B cell (primary cell): ENCODE measurements around the gene UNCX. TPM values are rescaled to one million over a fixed set of nuclear protein-coding genes. Genes with fewer than 3 reads are reported as not detected.

Experiments used
- ATAC-seq: fragments of 200-7000 bp; cut with Tn5 transposase; one replicate; pipeline ENCODE4 v1.10.0; 2021; ENCODE audit warnings: low read depth, mild to moderate bottlenecking, moderate number of reproducible peaks, moderate library complexity
- CTCF ChIA-PET: fragments of 350-600 bp; sonication (Branson Sonifier 250); formaldehyde crosslinking; loops from one replicate; lab custom pipeline; 2021; ENCODE audit warnings: antibody characterized with exemption, inconsistent platforms; lab: Charles Lee
- POLR2A ChIA-PET: fragments of 350-600 bp; sonication (Branson Sonifier 250); formaldehyde crosslinking; loops from one replicate; lab custom pipeline; 2021; ENCODE audit warnings: antibody characterized with exemption; lab: Charles Lee
- DNase-seq: peaks from one replicate; pipeline ENCODE4 v3.0.0; 2013
- H2AFZ ChIP-seq: 2 replicates; pipeline ENCODE4 v1.6.1; 2012; ENCODE audit warnings: mild to moderate bottlenecking, low read depth, low read length; ENCODE audit not compliant: insufficient read depth, poor library complexity, severe bottlenecking
- H3K27ac ChIP-seq, 2 donors: 1 replicate in 1 of 2; 2 replicates in 1 of 2; pipeline ENCODE4 v1.5.1; 2012 to 2013; ENCODE audit warnings: low read length in 2 of 2, mild to moderate bottlenecking in 2 of 2, moderate library complexity in 1 of 2
- H3K27me3 ChIP-seq, 4 experiments: fragments of 200-600 bp in 1 of 4; sonication (generic) in 1 of 4; replicated peaks in 1 of 4; 1 replicate in 2 of 4; 2 replicates in 2 of 4; pipeline versions ENCODE4 v1.6.1 to v1.7.0; 2013 to 2016; ENCODE audit warnings: low read length in 3 of 4, mild to moderate bottlenecking in 2 of 4, mixed read lengths in 1 of 4, moderate library complexity in 1 of 4; ENCODE audit not compliant: insufficient read depth in 4 of 4, control insufficient read depth in 3 of 4; ENCODE audit errors: control extremely low read depth in 1 of 4
- H3K36me3 ChIP-seq, 2 experiments: replicated peaks in 1 of 2; 1 replicate in 1 of 2; 2 replicates in 1 of 2; pipeline versions ENCODE4 v1.6.1 to v1.7.1; 2013; ENCODE audit warnings: low read length in 1 of 2; ENCODE audit not compliant: insufficient read depth in 2 of 2, control insufficient read depth in 1 of 2; ENCODE audit errors: control extremely low read depth in 1 of 2, extremely low read depth in 1 of 2
- H3K4me1 ChIP-seq, 2 donors: fragments of 200-600 bp in 1 of 2; sonication (generic) in 1 of 2; 1 replicate in 1 of 2; 2 replicates in 1 of 2; pipeline versions ENCODE4 v1.5.1 to v1.6.1; 2013 to 2017; ENCODE audit warnings: low read length in 2 of 2; ENCODE audit not compliant: control insufficient read depth in 2 of 2, insufficient read depth in 2 of 2
- H3K4me2 ChIP-seq: replicated peaks from 2 replicates; pipeline ENCODE3; 2012; ENCODE audit warnings: mild to moderate bottlenecking, low read depth, low read length; ENCODE audit not compliant: poor library complexity, severe bottlenecking
- H3K4me3 ChIP-seq, 5 experiments: fragments of 200-600 bp in 1 of 5; sonication (generic) in 1 of 5; 1 replicate in 3 of 5; 2 replicates in 2 of 5; pipeline versions ENCODE4 v1.5.1 to v1.7.0; 2011 to 2016; ENCODE audit warnings: low read length in 4 of 5, mild to moderate bottlenecking in 4 of 5, low read depth in 2 of 5, control low read depth in 1 of 5, moderate library complexity in 1 of 5; ENCODE audit not compliant: insufficient read depth in 1 of 5; ENCODE audit errors: control extremely low read depth in 1 of 5, extremely low read depth in 1 of 5
- H3K79me2 ChIP-seq: fragments of 200-600 bp; sonication (generic); one replicate; pipeline ENCODE4 v1.6.0; 2016; ENCODE audit warnings: low read length; ENCODE audit not compliant: control insufficient read depth, insufficient read depth
- H3K9ac ChIP-seq: fragments of 200-600 bp; sonication (generic); 2 replicates; pipeline ENCODE4 v1.6.1; 2017; ENCODE audit warnings: mild to moderate bottlenecking, low read length, moderate library complexity
- H3K9me3 ChIP-seq, 3 donors: one replicate each; pipeline versions ENCODE4 v1.6.1 to v1.7.1; 2013; ENCODE audit warnings: low read length in 2 of 3; ENCODE audit not compliant: control insufficient read depth in 2 of 3, insufficient read depth in 1 of 3; ENCODE audit errors: control extremely low read depth in 1 of 3
- H4K20me1 ChIP-seq: 2 replicates; pipeline ENCODE4 v1.6.0; 2012; ENCODE audit warnings: mild to moderate bottlenecking, low read length; ENCODE audit not compliant: insufficient read depth, control insufficient read depth, poor library complexity, severe bottlenecking
- H3K27ac Mint-ChIP-seq: one replicate; pipeline ENCODE4 v1.8.0; 2021; ENCODE audit warnings: mixed read lengths
- H3K27me3 Mint-ChIP-seq: one replicate; pipeline ENCODE4 v1.8.0; 2021; ENCODE audit warnings: mixed read lengths
- H3K4me1 Mint-ChIP-seq: one replicate; pipeline ENCODE4 v1.8.0; 2021; ENCODE audit warnings: mixed read lengths
- H3K4me3 Mint-ChIP-seq: one replicate; pipeline ENCODE4 v1.8.0; 2021; ENCODE audit warnings: mixed read lengths
- H3K9me3 Mint-ChIP-seq: one replicate; pipeline ENCODE4 v1.8.0; 2022; ENCODE audit warnings: mixed read lengths; ENCODE audit not compliant: insufficient read depth
- EZH2 ChIP-seq: IDR thresholded peaks from 2 replicates; pipeline ENCODE4 v1.6.1; 2012; ENCODE audit warnings: borderline replicate concordance, low read depth, mild to moderate bottlenecking, moderate library complexity, low read length; ENCODE audit not compliant: insufficient read depth, poor library complexity, severe bottlenecking
- WGBS: methylation state at CpG from one replicate; pipeline ENCODE4 v1.1.5; 2013; ENCODE audit warnings: missing lambda C conversion rate; ENCODE audit not compliant: insufficient coverage; 5-methylcytosine and 5-hydroxymethylcytosine counted together
- intact Hi-C: fragments of 100-400 bp; cut with micrococcal nuclease; formaldehyde crosslinking; loops from one replicate; pipeline ENCODE4 v1.10.0; 2022
- polyA plus RNA-seq: library from polyadenylated mRNA; depleted of rRNA; stranded (reverse); fragments of >200 nt; gene quantifications from 2 replicates; pipeline ENCODE4 v1.2.3, GENCODE V29; 2012
- total RNA-seq, 2 donors: library from RNA; stranded (reverse); fragments of 120-200 nt in 1 of 2; gene quantifications; 1 replicate in 1 of 2; 2 replicates in 1 of 2; pipeline versions ENCODE4 v1.2.3 to v1.2.4, GENCODE V29; 2013 to 2022
- TF ChIP-seq, protein P1 (sequence below): fragments of 200-600 bp; IDR thresholded peaks from one replicate; pipeline ENCODE4 v1.8.0; 2022; ENCODE audit warnings: antibody characterized with exemption, mild to moderate bottlenecking

Gene UNCX
- total and polyA plus RNA-seq, 2 donors (not counting 1 experiment from before 2014, with no cell fraction given): not detected

DNA sequence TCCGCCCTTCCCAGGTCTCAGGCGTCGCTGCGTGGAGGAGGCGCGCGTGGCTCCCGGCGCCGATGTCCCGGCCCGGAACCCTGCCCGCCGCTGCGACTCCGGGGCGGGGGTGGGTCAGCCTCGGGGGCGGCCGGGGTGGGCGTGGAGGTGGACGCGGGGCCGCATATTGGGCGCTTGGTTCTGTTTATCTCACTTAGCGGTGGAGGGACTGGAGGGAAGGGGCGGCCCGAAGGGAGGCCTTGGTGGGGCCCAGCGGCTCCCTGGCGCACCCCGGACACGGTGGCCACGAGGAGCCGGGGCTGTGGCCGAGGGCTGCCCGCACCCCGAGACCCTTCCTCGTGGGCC lies 8.6 kb downstream of the UNCX start:
- no peak overlapping the region for H2AFZ ChIP-seq
- no peak overlapping the region for H3K4me3 Mint-ChIP-seq
- no peaks in the 10 kb centered on the region for H3K9me3 Mint-ChIP-seq
- TF ChIP-seq EZH2: no peak
- TF ChIP-seq, protein P1, sequence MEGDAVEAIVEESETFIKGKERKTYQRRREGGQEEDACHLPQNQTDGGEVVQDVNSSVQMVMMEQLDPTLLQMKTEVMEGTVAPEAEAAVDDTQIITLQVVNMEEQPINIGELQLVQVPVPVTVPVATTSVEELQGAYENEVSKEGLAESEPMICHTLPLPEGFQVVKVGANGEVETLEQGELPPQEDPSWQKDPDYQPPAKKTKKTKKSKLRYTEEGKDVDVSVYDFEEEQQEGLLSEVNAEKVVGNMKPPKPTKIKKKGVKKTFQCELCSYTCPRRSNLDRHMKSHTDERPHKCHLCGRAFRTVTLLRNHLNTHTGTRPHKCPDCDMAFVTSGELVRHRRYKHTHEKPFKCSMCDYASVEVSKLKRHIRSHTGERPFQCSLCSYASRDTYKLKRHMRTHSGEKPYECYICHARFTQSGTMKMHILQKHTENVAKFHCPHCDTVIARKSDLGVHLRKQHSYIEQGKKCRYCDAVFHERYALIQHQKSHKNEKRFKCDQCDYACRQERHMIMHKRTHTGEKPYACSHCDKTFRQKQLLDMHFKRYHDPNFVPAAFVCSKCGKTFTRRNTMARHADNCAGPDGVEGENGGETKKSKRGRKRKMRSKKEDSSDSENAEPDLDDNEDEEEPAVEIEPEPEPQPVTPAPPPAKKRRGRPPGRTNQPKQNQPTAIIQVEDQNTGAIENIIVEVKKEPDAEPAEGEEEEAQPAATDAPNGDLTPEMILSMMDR: no peak
- H3K9ac ChIP-seq: no peak overlapping the region
- no peak overlapping the region for H3K4me3 ChIP-seq
- CTCF ChIA-PET: interaction anchor here (0.8 kb wide), 1 partner anchor 13 kb away, joined by 3 read pairs; no protein-coding TSS in a partner anchor
- ATAC-seq (no peak), DNase-seq (no peak)
- H3K27me3 ChIP-seq: peaks cover 0 to 90% (median 69%) of the 10 kb centered on the region in 4 experiments
- H3K36me3 ChIP-seq: no peaks in the 10 kb centered on the region
- peaks cover 2% of the 10 kb centered on the region for H3K4me1 Mint-ChIP-seq
- H3K4me1 ChIP-seq: peaks cover 0 to 9% of the 10 kb centered on the region in 2 donors
- POLR2A ChIA-PET: no interaction called here
- H3K9me3 ChIP-seq: peaks cover 0 to 83% (median 19%) of the 10 kb centered on the region in 3 donors
- H3K79me2 ChIP-seq: no peaks in the 10 kb centered on the region
- no peak overlapping the region for H3K27ac ChIP-seq
- intact Hi-C loops: no loop called here
- 14% methylated on average over 37 of the region's 38 CpGs for WGBS
- H3K27me3 Mint-ChIP-seq: peaks cover 62% of the 10 kb centered on the region
- H3K4me2 ChIP-seq: no peak overlapping the region
- no peak overlapping the region for H3K27ac Mint-ChIP-seq
- no peaks in the 10 kb centered on the region for H4K20me1 ChIP-seq

DNA sequence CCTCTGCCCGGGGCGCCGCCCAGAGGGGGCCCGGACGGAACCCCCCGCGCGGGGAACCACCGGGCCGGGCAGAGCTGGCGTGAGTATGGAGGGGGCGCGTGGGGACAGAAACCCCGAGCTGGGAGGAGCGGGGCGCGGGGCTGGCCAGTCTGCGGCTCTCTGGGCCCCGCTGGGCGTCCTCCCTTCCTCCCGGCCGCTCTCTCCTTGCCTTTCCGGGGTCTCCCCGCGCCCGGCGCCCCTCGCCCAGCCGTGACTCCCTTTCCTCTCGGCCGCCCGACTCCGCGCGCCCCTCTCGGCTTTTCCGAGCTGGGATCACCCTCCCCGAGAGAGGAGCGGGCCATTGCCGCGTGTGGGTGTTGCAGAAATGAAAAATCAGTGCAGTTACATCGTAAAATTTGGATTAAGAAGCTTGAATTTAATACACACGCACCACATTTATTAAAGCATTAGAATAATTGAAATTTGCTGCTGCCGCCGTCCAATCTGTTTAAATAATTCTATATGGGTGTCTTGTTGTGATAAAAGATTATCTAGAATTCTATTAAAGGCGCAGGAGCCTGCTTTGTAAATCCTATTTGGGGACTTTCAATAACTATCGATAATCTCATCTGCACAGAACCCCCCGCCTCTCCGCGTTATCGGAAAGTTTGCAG lies 9.1 kb downstream of the UNCX start:
- no peak overlapping the region for H3K4me2 ChIP-seq
- Mint-ChIP-seq H3K27ac (peak overlapping the region; percentile 53), H3K4me1 (peaks cover 3% of the 10 kb centered on the region), H3K27me3 (peaks cover 67% of the 10 kb centered on the region), H3K4me3 (no peak overlapping the region), H3K9me3 (no peaks in the 10 kb centered on the region)
- H3K4me1 ChIP-seq: peaks cover 0 to 13% of the 10 kb centered on the region in 2 donors
- 14% methylated on average over 41 of the region's 51 CpGs for WGBS
- peaks cover 0 to 88% (median 19%) of the 10 kb centered on the region in 3 donors for H3K9me3 ChIP-seq
- peaks cover 0 to 95% (median 71%) of the 10 kb centered on the region in 4 experiments for H3K27me3 ChIP-seq
- H3K27ac ChIP-seq: no peak overlapping the region
- no peaks in the 10 kb centered on the region for H4K20me1 ChIP-seq
- H3K79me2 ChIP-seq: no peaks in the 10 kb centered on the region
- no peak overlapping the region for H3K9ac ChIP-seq
- intact Hi-C loops: no loop called here
- no peak overlapping the region for H2AFZ ChIP-seq
- no peaks in the 10 kb centered on the region for H3K36me3 ChIP-seq
- DNase-seq (peak; percentile 32), ATAC-seq (no peak)
- ChIA-PET CTCF (no interaction called here), POLR2A (no interaction called here)
- no peak overlapping the region for H3K4me3 ChIP-seq
- TF ChIP-seq, protein P1: no peak
- TF ChIP-seq EZH2: no peak
